ENCODE data around the gene GMPR2. TPM values are rescaled to one million over a fixed set of nuclear protein-coding genes. Genes with fewer than 3 reads are reported as not detected.

The GMPR2 gene
- total RNA-seq, 5 donors from 2014 or later (not counting 1 experiment from before 2014, with no cell fraction given): 53.8 to 81.2 (median 64.0) TPM

GRCh38 chr14:24186831-24187538 lies 45.7 kb upstream of the GMPR2 start:
- H3K9me3 Mint-ChIP-seq: no peaks in the 10 kb centered on the region
- ATAC-seq (replicated peaks in 1 of 4) (no peak), DNase-seq (no peak)
- H3K36me3 ChIP-seq (ENCODE audit: control insufficient read depth in 2 of 2, extremely low read depth in 1 of 2, insufficient read depth in 1 of 2, low read length in 1 of 2): peaks cover 20 to 61% of the 10 kb centered on the region in 2 donors
- ChIA-PET POLR2A (interaction anchor here in 1 of 2 donors (0.6 to 0.8 kb wide), 2 partner anchors 26 to 36 kb away, joined by 3 to 7 read pairs; partner anchors contain the start of gene IRF9), CTCF (no interaction called here)
- whole genome bisulfite sequencing (ENCODE audit: insufficient coverage): 100% methylated on average over 3 of the region's 10 CpGs
- peak overlapping the region; percentile 59 to 72 for H3K27ac Mint-ChIP-seq
- H3K27me3 Mint-ChIP-seq: no peaks in the 10 kb centered on the region
- peaks cover 26% of the 10 kb centered on the region for H3K36me3 Mint-ChIP-seq
- H3K4me3 ChIP-seq (ENCODE audit: control insufficient read depth in 1 of 2, extremely low read depth in 1 of 2, low read length in 1 of 2): no peak overlapping the region
- no peaks in the 10 kb centered on the region for H3K27me3 ChIP-seq (replicated peaks in 1 of 2; ENCODE audit: control insufficient read depth in 2 of 2, extremely low read depth in 1 of 2, insufficient read depth in 2 of 2, low read length in 1 of 2)
- H3K27ac ChIP-seq (ENCODE audit: low read length): no peak overlapping the region
- peak overlapping the region; percentile 70 to 89 (median 86) for H3K4me3 Mint-ChIP-seq
- peaks cover 28 to 38% (median 30%) of the 10 kb centered on the region in 3 donors for H3K4me1 Mint-ChIP-seq
- no peaks in the 10 kb centered on the region for H3K9me3 ChIP-seq
- H3K4me1 ChIP-seq (ENCODE audit: control insufficient read depth in 1 of 2, extremely low read depth in 1 of 2, insufficient read depth in 2 of 2, low read length in 2 of 2): peaks cover 3 to 30% of the 10 kb centered on the region in 2 experiments

- Histone ChIP-seq H3K4me3 (ENCODE audit: control insufficient read depth in 1 of 2, extremely low read depth in 1 of 2, low read length in 1 of 2) (peak overlapping the region; percentile 84 to 89), H3K27me3 (replicated peaks in 1 of 2; ENCODE audit: control insufficient read depth in 2 of 2, extremely low read depth in 1 of 2, insufficient read depth in 2 of 2, low read length in 1 of 2) (no peaks in the 10 kb centered on the region), H3K9me3 (no peaks in the 10 kb centered on the region), H3K36me3 (ENCODE audit: control insufficient read depth in 2 of 2, extremely low read depth in 1 of 2, insufficient read depth in 1 of 2, low read length in 1 of 2) (peaks cover 21 to 61% of the 10 kb centered on the region in 2 donors), H3K27ac (ENCODE audit: low read length) (peak overlapping the region; percentile 70), H3K4me1 (ENCODE audit: control insufficient read depth in 1 of 2, extremely low read depth in 1 of 2, insufficient read depth in 2 of 2, low read length in 2 of 2) (peaks cover 3 to 30% of the 10 kb centered on the region in 2 experiments)
- no peaks in the 10 kb centered on the region for H3K9me3 Mint-ChIP-seq
- DNase-seq: no peak
- ChIA-PET POLR2A (interaction anchor here in 1 of 2 donors (0.8 kb wide), 1 partner anchor 26 kb away, joined by 3 read pairs; the partner anchor contains the start of gene IRF9), CTCF (interaction anchor here in 1 of 2 donors (1.3 kb wide), 1 partner anchor 26 kb away, joined by 4 read pairs; the partner anchor contains the start of gene IRF9)
- ATAC-seq (replicated peaks in 1 of 4): no peak
- peak overlapping the region; percentile 86 to 89 (median 89) for H3K4me3 Mint-ChIP-seq
- 67% methylated on average over 1 of the region's 2 CpGs for WGBS (ENCODE audit: insufficient coverage)
- H3K27ac Mint-ChIP-seq: peak overlapping the region; percentile 89 to 94
- peaks cover 33 to 43% (median 36%) of the 10 kb centered on the region in 3 donors for H3K4me1 Mint-ChIP-seq
- no peaks in the 10 kb centered on the region for H3K27me3 Mint-ChIP-seq
- H3K36me3 Mint-ChIP-seq: peaks cover 26% of the 10 kb centered on the region
Measured at GRCh38 chr14:24187539-24187915, 45.2 kb upstream of the GMPR2 start.

GRCh38 chr14:24188251-24189058 lies 44.3 kb upstream of the GMPR2 start, which contains the start of gene IPO4:
IPO4 (minus strand) TSS chr14:24188816; CDS start chr14:24188787, 29 bp downstream.
- H3K4me1 ChIP-seq (ENCODE audit: control insufficient read depth in 1 of 2, extremely low read depth in 1 of 2, insufficient read depth in 2 of 2, low read length in 2 of 2): peaks cover 3 to 36% of the 10 kb centered on the region in 2 experiments
- peak within 1 kb of the TSS; percentile 84 to 89 for H3K4me3 ChIP-seq (ENCODE audit: control insufficient read depth in 1 of 2, extremely low read depth in 1 of 2, low read length in 1 of 2)
- peaks cover 29% of the 10 kb centered on the region for H3K36me3 Mint-ChIP-seq
- peak within 1 kb of the TSS; percentile 86 to 89 (median 89) for H3K4me3 Mint-ChIP-seq
- DNase-seq: peak; percentile 83 to 97 (median 94)
- peaks cover 38 to 50% (median 40%) of the 10 kb centered on the region in 3 donors for H3K4me1 Mint-ChIP-seq
- POLR2A ChIA-PET: interaction anchor here (0.6 to 1.1 kb wide), 5 partner anchors 27 to 110 kb away, joined by 3 to 7 read pairs (median 4); partner anchors contain the start of genes DCAF11 (in 2 of the 2), NRL (in 2 of the 2) and IRF9 (in 1 of the 2)
- CTCF ChIA-PET: interaction anchor here (0.6 to 1.7 kb wide), 5 partner anchors 15 to 54 kb away, joined by 3 to 10 read pairs (median 3); partner anchors contain the start of genes IRF9 (in 1 of the 2), MDP1 (in 1 of the 2) and TINF2 (in 1 of the 2)
- H3K27ac Mint-ChIP-seq: peak within 1 kb of the TSS; percentile 89 to 94
- no peaks in the 10 kb centered on the region for H3K9me3 ChIP-seq
- ATAC-seq (replicated peaks in 1 of 4): peak; percentile 91 to 95 (median 94)
- no peaks in the 10 kb centered on the region for H3K27me3 Mint-ChIP-seq
- WGBS (ENCODE audit: insufficient coverage): under 1% methylated on average over 60 of the region's 65 CpGs
- peaks cover 22 to 58% of the 10 kb centered on the region in 2 donors for H3K36me3 ChIP-seq (ENCODE audit: control insufficient read depth in 2 of 2, extremely low read depth in 1 of 2, insufficient read depth in 1 of 2, low read length in 1 of 2)
- no peaks in the 10 kb centered on the region for H3K9me3 Mint-ChIP-seq
- H3K27ac ChIP-seq (ENCODE audit: low read length): peak within 1 kb of the TSS; percentile 70
- H3K27me3 ChIP-seq (replicated peaks in 1 of 2; ENCODE audit: control insufficient read depth in 2 of 2, extremely low read depth in 1 of 2, insufficient read depth in 2 of 2, low read length in 1 of 2): no peaks in the 10 kb centered on the region

GRCh38 chr14:24189059-24189375 lies 43.7 kb upstream of the GMPR2 start:
- Histone ChIP-seq H3K9me3 (no peaks in the 10 kb centered on the region), H3K27ac (ENCODE audit: low read length) (peak overlapping the region; percentile 50), H3K27me3 (replicated peaks in 1 of 2; ENCODE audit: control insufficient read depth in 2 of 2, extremely low read depth in 1 of 2, insufficient read depth in 2 of 2, low read length in 1 of 2) (no peaks in the 10 kb centered on the region), H3K36me3 (ENCODE audit: control insufficient read depth in 2 of 2, extremely low read depth in 1 of 2, insufficient read depth in 1 of 2, low read length in 1 of 2) (peaks cover 24 to 53% of the 10 kb centered on the region in 2 donors), H3K4me3 (ENCODE audit: control insufficient read depth in 1 of 2, extremely low read depth in 1 of 2, low read length in 1 of 2) (peak overlapping the region in 1 of 2 donors; percentile 84), H3K4me1 (ENCODE audit: control insufficient read depth in 1 of 2, extremely low read depth in 1 of 2, insufficient read depth in 2 of 2, low read length in 2 of 2) (peaks cover 3 to 38% of the 10 kb centered on the region in 2 experiments)
- H3K9me3 Mint-ChIP-seq: no peaks in the 10 kb centered on the region
- ChIA-PET POLR2A (interaction anchor here (0.6 to 1.1 kb wide), 4 partner anchors 28 to 74 kb away, joined by 3 to 7 read pairs (median 5); partner anchors contain the start of genes DCAF11 (in 2 of the 2), NRL (in 2 of the 2) and IRF9 (in 1 of the 2)), CTCF (interaction anchor here (0.6 to 1.7 kb wide), 4 partner anchors 14 to 53 kb away, joined by 3 to 10 read pairs (median 3); partner anchors contain the start of genes MDP1 (in 1 of the 2) and TINF2 (in 1 of the 2))
- peak overlapping the region; percentile 89 to 94 for H3K27ac Mint-ChIP-seq
- H3K4me1 Mint-ChIP-seq: peaks cover 42 to 52% (median 42%) of the 10 kb centered on the region in 3 donors
- H3K27me3 Mint-ChIP-seq: no peaks in the 10 kb centered on the region
- DNase-seq (no peak), ATAC-seq (replicated peaks in 1 of 4) (no peak)
- peaks cover 26% of the 10 kb centered on the region for H3K36me3 Mint-ChIP-seq
- peak overlapping the region; percentile 86 to 89 (median 89) for H3K4me3 Mint-ChIP-seq
- WGBS (ENCODE audit: insufficient coverage): no CpG with 5 or more reads among the region's 3 CpGs

- ATAC-seq (replicated peaks in 1 of 4): no peak
- H3K36me3 ChIP-seq (ENCODE audit: control insufficient read depth in 2 of 2, extremely low read depth in 1 of 2, insufficient read depth in 1 of 2, low read length in 1 of 2): peaks cover 23 to 49% of the 10 kb centered on the region in 2 donors
Measured at GRCh38 chr14:24189460-24189859, 43.3 kb upstream of the GMPR2 start.

More at GRCh38 chr14:24189460-24189859, 43.3 kb upstream of the GMPR2 start:
- ChIA-PET POLR2A (interaction anchor here (0.6 to 1.0 kb wide), 3 partner anchors 28 to 50 kb away, joined by 3 to 7 read pairs (median 3); partner anchors contain the start of gene IRF9 (in 1 of the 2)), CTCF (interaction anchor here in 1 of 2 donors (1.7 kb wide), 1 partner anchor 53 kb away, joined by 10 read pairs; the partner anchor contains the start of gene TINF2)
- no peak for DNase-seq
- H3K27me3 ChIP-seq (replicated peaks in 1 of 2; ENCODE audit: control insufficient read depth in 2 of 2, extremely low read depth in 1 of 2, insufficient read depth in 2 of 2, low read length in 1 of 2): no peaks in the 10 kb centered on the region
- peaks cover 6 to 40% of the 10 kb centered on the region in 2 experiments for H3K4me1 ChIP-seq (ENCODE audit: control insufficient read depth in 1 of 2, extremely low read depth in 1 of 2, insufficient read depth in 2 of 2, low read length in 2 of 2)
- Mint-ChIP-seq H3K27me3 (no peaks in the 10 kb centered on the region), H3K9me3 (no peaks in the 10 kb centered on the region), H3K4me3 (no peak overlapping the region), H3K36me3 (peaks cover 26% of the 10 kb centered on the region), H3K27ac (peak overlapping the region; percentile 89 to 94), H3K4me1 (peaks cover 46 to 56% (median 47%) of the 10 kb centered on the region in 3 donors)
- no peak overlapping the region for H3K4me3 ChIP-seq (ENCODE audit: control insufficient read depth in 1 of 2, extremely low read depth in 1 of 2, low read length in 1 of 2)
- WGBS (ENCODE audit: insufficient coverage): 93% methylated on average over 3 of the region's 9 CpGs
- H3K9me3 ChIP-seq: no peaks in the 10 kb centered on the region
- peak overlapping the region; percentile 50 for H3K27ac ChIP-seq (ENCODE audit: low read length)
